ENCODE data around the gene TMEM134.

GRCh38 chr11:67416416-67417335 lies 52.4 kb downstream of the TMEM134 start:
- TF ChIP-seq CTCF (IDR thresholded peaks at IDR 0.05), result no peak
- TF ChIP-seq POLR2A (IDR thresholded peaks at IDR 0.05), result no peak

Measured in heart left ventricle (tissue), 13 donors.